ENCODE measurements around the gene LOXL1. TPM values are rescaled to one million over a fixed set of nuclear protein-coding genes. Genes with fewer than 3 reads are reported as not detected.

LOXL1 gene
- polyA plus RNA-seq, 1 experiment, result 114 TPM

DNA sequence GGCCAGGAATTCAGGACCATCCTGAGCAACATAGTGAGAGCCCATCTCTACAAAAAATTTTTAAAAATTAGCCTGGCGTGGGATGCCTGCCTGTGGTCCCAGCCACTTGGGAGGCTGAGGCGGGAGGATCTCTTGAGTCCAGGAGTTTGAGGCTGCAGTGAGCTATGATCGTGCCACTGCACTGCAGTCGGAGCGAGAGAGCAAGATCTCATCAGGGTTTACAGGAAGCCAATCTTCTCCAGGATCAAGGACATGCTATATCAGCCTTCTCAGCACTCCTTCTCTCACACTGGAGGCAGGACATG, 66.3 kb downstream of the LOXL1 start:
- Histone ChIP-seq H3K27me3 (ENCODE audit: control insufficient read depth, insufficient read depth, low read length) (no peaks in the 10 kb centered on the region), H3K9me3 (ENCODE audit: control insufficient read depth, insufficient read depth, low read length) (no peaks in the 10 kb centered on the region; the same call in 1 of the 2 replicates), H3K27ac (ENCODE audit: low read depth, low read length) (no peak overlapping the region), H3K4me3 (ENCODE audit: low read depth, low read length) (peak overlapping the region; percentile 23; the same call in 1 of the 2 replicates)
- CTCF ChIA-PET, result interaction anchor here (0.5 to 2.5 kb wide), 21 partner anchors 9 to 822 kb away, joined by 3 to 10 read pairs (median 4); no protein-coding TSS in a partner anchor
- POLR2A ChIA-PET, result interaction anchor here (0.6 kb wide), 1 partner anchor 1617 kb away, joined by 3 read pairs; the partner anchor contains the start of gene HEXA
- no peak for DNase-seq (ENCODE audit: low read depth, low spot score)
- no peak for TF ChIP-seq CTCF (IDR thresholded peaks at IDR 0.05; ENCODE audit: low read depth, low read length)

DNA sequence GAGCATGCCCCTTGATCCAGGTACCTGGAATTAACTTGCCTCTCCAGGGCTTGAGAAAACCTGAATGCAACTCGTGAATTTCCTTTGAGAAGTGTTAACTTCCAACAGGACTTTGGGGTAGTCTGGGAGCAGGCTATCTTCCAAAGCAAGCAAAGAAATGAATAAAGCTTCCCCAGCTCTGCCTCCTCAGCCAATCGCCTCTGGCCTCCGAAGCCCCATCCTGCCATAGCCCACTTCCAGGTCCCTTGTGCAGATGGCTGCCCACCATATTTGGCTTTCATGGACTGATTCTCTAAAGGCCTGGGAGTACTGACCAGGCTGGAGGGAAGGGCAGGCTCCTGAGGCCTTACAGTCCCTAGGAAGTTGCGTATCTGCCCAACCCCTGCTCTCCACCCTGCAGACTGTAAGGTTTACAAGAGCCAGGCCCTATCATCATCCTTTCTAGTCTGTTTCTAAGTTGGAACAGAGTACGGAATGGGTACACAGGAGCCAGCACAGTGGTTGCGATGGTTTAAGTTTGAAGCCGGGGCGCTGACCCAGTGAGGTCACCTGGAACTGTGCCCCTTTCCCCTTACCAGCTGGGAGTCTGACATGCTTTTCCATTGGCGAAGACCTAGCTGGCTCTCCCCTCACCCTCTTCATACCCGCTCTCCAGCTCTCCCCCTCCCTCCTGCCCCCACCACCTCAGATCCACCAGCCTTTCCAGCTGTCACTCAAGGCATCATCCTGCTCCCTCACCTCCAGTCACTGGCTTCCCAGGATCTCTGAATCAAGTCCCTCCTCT, 67.1 kb downstream of the LOXL1 start:
- CTCF ChIA-PET, result interaction anchor here (0.8 to 2.5 kb wide), 20 partner anchors 7 to 60 kb away, joined by 3 to 19 read pairs (median 5); no protein-coding TSS in a partner anchor
- no peaks in the 10 kb centered on the region; the same call in 1 of the 2 replicates for H3K9me3 ChIP-seq (ENCODE audit: control insufficient read depth, insufficient read depth, low read length)
- no peaks in the 10 kb centered on the region for H3K27me3 ChIP-seq (ENCODE audit: control insufficient read depth, insufficient read depth, low read length)
- H3K27ac ChIP-seq (ENCODE audit: low read depth, low read length), result no peak overlapping the region
- POLR2A ChIA-PET, result interaction anchor here (1.3 to 1.9 kb wide), 3 partner anchors 10 to 20 kb away, joined by 4 to 8 read pairs (median 7); no protein-coding TSS in a partner anchor
- TF ChIP-seq CTCF (IDR thresholded peaks at IDR 0.05; ENCODE audit: low read depth, low read length), result no peak
- DNase-seq (ENCODE audit: low read depth, low spot score), result no peak
- peak overlapping the region; percentile 93; the same call in 1 of the 2 replicates for H3K4me3 ChIP-seq (ENCODE audit: low read depth, low read length)

DNA sequence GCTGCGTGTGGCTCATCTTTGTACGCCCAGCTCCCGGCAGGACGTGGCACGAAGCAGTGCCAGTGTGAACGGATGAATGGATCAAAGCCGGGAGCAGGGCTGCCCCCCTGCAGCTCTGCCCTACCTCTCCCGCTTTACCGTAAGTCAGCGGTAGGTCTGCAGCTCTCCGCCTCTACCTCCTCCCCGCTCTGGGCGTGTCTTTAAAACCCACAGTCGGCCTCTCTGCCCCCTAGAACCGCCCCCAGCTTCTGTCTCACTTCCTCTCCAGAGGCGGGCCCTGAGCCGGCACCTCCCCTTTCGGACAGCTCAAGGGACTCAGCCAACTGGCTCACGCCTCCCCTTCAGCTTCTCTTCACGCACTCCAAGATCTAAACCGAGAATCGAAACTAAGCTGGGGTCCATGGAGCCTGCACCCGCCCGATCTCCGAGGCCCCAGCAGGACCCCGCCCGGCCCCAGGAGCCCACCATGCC, 68.2 kb downstream of the LOXL1 start, which contains the start of gene PML:
Gene PML (plus strand): TSS at position 304 of the 471 bp plus-strand sequence. CDS start 97 bp downstream, at position 401.
- CTCF ChIA-PET, result interaction anchor here (0.8 to 2.5 kb wide), 11 partner anchors 9 to 326 kb away, joined by 3 to 19 read pairs (median 4); no protein-coding TSS in a partner anchor

DNA sequence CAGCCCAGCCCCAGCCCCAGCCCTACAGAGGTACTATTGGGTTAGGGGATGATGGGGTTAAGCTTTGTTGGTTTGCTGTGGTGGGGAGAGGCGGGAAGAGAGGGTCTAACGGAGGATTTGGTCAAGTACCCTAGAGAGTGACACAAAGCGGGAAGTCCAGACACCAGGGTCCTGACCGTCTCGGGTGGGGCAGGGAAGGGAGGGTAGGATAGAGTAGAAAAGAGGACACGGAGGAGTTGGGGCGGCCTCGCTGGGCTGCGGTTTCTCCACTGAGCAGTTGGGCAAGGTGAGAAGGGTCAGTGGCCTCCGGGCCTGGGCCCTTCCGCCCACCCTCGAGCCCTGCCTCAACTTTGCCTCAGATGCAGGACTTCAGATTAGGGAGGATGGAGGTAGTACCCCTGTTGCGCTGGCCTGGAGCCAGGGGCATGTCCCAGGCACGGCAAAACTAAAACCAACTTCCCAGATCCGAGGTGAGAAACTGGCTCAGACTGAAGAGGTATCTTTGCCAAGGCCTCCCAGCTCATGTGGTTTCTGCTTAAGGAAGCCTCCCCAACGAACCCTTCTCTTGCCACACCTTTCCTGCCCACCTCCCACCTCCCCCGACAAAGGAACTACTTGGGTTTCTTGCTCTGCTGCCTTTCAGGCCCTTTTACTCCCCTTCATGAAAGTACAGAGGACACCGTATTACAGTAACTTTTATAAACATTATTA, 68.8 kb downstream of the LOXL1 start:
- no peak for DNase-seq (ENCODE audit: low read depth, low spot score)

More for the DNA sequence above, 68.2 kb downstream of the LOXL1 start, which contains the start of gene PML:
- POLR2A ChIA-PET, result interaction anchor here (0.7 to 1.9 kb wide), 8 partner anchors 9 to 57 kb away, joined by 3 to 8 read pairs (median 4); no protein-coding TSS in a partner anchor
- H3K9me3 ChIP-seq (ENCODE audit: control insufficient read depth, insufficient read depth, low read length), result no peaks in the 10 kb centered on the region; the same call in 1 of the 2 replicates
- TF ChIP-seq CTCF (IDR thresholded peaks at IDR 0.05; ENCODE audit: low read depth, low read length), result no peak
- no peaks in the 10 kb centered on the region for H3K27me3 ChIP-seq (ENCODE audit: control insufficient read depth, insufficient read depth, low read length)
- peak within 1 kb of the TSS; percentile 47 for H3K27ac ChIP-seq (ENCODE audit: low read depth, low read length)
- DNase-seq (ENCODE audit: low read depth, low spot score), result peak; percentile 85
- H3K4me3 ChIP-seq (ENCODE audit: low read depth, low read length), result peak within 1 kb of the TSS; percentile 93

More for the DNA sequence above, 68.8 kb downstream of the LOXL1 start:
- Histone ChIP-seq H3K4me3 (ENCODE audit: low read depth, low read length) (peak overlapping the region; percentile 93), H3K27me3 (ENCODE audit: control insufficient read depth, insufficient read depth, low read length) (no peaks in the 10 kb centered on the region), H3K27ac (ENCODE audit: low read depth, low read length) (peak overlapping the region; percentile 47), H3K9me3 (ENCODE audit: control insufficient read depth, insufficient read depth, low read length) (no peaks in the 10 kb centered on the region; the same call in 1 of the 2 replicates)
- no peak for TF ChIP-seq CTCF (IDR thresholded peaks at IDR 0.05; ENCODE audit: low read depth, low read length)
- CTCF ChIA-PET, result interaction anchor here (0.5 to 2.4 kb wide), 6 partner anchors 15 to 58 kb away, joined by 3 to 19 read pairs (median 4); no protein-coding TSS in a partner anchor
- POLR2A ChIA-PET, result interaction anchor here (0.9 to 1.9 kb wide), 7 partner anchors 10 to 56 kb away, joined by 3 to 8 read pairs (median 4); no protein-coding TSS in a partner anchor

Data from AG04450 (cell line).